Measurements from ENCODE around the gene BTBD18.

The BTBD18 gene

DNA sequence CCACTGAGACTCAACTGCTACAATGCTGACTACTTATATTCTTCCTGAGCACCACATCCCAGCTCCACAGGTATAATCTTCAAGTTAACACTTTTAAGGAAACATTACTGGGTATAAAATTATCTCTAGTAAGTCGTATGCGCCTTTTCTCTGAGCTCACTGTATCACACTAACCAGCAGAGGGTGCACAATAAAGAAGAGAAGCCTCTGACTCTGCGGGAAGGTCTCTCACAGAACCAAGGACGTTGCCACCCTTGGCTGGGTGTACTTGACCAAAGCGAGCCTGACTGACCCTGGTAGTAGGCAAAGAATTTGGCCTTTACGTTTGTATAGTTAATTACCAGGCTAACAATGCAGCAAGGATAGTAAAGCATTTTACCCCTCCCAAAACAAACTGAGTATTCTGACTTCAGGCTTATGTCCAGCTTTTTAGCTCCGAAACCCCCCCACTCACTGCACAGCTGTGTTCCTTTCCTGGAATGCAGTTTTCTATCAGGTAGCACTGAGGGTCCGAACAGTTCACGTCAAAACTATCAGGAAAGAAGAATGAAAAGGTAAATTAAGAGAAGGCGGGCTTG, at the start of gene BTBD18:
Gene BTBD18, minus strand, starts transcription at position 144 of the 578 bp plus-strand sequence. CDS start 631 bp downstream, outside the sequence.
- peak; percentile 16 for DNase-seq (ENCODE audit: low spot score)

- DNase-seq (ENCODE audit: low spot score), result no peak
Measured at GRCh38 chr11:57801183-57801485, 49.5 kb upstream of the BTBD18 start.

DNA sequence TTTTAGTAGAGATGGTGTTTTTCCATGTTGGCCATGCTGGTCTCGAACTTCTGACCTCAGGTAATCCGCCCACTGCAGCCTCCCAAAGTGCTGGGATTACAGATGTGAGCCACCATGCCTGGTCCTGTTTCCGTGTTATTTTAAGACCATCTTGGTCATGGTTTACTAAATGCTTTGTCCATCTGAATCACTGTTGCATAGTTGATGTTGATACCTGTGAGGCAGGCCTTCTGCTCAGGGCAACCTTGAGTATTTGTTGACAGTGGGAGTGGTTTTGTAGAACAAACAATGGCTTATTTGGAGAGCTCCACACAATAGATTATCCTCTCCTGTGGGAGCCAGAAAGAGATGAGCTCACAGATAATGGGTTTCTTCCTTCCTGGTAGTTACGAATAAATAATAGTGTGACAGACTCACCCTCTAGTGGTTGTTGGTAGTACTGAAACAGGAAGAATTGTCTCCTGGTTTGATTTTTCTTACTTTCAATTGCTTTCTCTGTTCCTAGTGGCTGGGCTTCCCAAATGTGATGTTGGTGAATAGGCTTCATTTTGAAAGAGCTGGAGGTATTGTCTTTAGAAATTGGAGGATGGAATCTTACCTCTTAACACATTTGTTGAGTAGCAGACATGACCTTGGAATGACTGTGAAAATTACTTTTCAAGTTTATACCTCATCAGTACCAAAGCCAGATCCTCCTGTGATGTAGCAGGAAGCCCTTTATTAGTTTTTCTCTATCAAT, 49.0 kb upstream of the BTBD18 start:
- peak; percentile 74 for DNase-seq (ENCODE audit: low spot score)

- no peak for DNase-seq (ENCODE audit: low spot score)
Measured at GRCh38 chr11:57798905-57799559, 47.4 kb upstream of the BTBD18 start.

- no peak for DNase-seq (ENCODE audit: low spot score)
Measured at GRCh38 chr11:57793351-57794115, 41.9 kb upstream of the BTBD18 start.

DNA sequence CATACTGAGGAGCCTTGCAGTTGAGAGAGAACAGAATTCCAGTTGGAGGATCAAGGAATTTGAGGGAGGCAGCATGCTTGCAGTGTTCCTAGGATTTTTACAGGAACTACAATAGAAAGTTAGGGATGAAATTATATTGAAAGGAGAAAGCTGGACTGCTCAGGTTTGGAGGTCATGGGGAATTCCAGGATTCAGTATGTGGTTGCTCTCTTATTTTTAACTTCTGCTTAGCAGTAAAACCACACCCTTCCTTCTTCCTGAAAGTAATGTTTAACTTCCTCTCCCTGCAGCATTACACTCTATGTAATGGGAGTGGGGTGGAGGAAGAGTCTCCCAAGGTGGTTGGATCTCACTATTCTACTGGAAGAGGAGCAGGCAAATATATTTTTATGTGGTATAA, 41.3 kb upstream of the BTBD18 start:
- peak; percentile 24 for DNase-seq (ENCODE audit: low spot score)

- peak; percentile 94 for DNase-seq (ENCODE audit: low spot score)
Measured at GRCh38 chr11:57792060-57792541, 40.5 kb upstream of the BTBD18 start.

GRCh38 chr11:57791321-57792059, 39.9 kb upstream of the BTBD18 start:
- DNase-seq (ENCODE audit: low spot score), result no peak

GRCh38 chr11:57788703-57789088, 37.1 kb upstream of the BTBD18 start:
- no peak for DNase-seq (ENCODE audit: low spot score)

GRCh38 chr11:57787920-57788702, 36.5 kb upstream of the BTBD18 start:
- no peak for DNase-seq (ENCODE audit: low spot score)

DNA sequence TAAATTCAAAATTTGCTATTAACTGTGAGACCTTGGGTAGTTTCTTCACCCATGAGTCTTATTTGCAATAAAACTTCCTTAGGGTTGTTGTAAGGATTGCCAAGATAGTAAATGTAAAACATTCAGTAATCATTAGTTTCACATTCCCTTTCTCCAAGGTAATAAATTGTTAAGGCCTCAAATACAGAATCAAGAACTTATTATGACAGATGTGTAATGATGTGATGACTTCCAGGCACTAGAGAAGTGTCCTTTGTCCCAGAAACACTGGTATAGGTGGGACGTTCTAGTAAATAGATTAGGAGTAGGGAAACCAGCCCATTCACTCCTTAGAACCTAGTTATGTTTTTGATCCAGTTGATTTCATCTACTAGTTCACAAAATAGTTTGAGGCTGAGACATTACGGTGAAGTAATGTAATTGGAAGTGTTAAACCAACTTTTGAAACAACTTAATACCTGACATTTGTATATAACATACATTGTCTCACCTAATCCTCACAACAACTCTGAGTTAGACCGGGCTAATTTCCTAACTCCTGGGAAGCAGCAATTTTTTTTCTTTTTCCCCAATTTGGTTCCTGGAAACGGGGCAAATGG, 35.5 kb upstream of the BTBD18 start:
- no peak for DNase-seq (ENCODE audit: low spot score)

GRCh38 chr11:57786436-57786835, 34.8 kb upstream of the BTBD18 start:
- no peak for DNase-seq (ENCODE audit: low spot score)

GRCh38 chr11:57785072-57785471, 33.5 kb upstream of the BTBD18 start:
- no peak for DNase-seq (ENCODE audit: low spot score)

DNA sequence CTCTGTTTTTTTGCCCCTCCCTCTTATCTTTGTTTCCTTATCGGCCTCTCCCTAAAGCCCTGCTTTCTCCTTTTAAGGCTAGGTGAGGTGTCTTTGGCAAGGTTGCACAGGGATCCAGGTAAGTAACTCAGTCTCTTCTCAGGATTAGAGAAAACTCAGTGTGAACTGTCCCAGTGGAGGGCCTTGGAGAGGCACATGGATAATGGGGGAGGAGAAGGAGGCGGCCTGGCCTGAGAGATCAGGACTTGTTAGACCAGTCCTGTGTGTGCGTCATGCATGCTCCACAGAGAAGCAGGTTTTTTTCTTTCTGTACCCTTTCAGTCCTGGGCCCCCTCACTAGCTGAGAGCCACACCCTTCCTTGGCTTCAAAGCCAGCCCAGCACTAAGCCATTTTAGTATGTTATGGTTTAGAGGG, 29.9 kb upstream of the BTBD18 start:
- DNase-seq (ENCODE audit: low spot score), result no peak

- no peak for DNase-seq (ENCODE audit: low spot score)
Measured at GRCh38 chr11:57779276-57779675, 27.7 kb upstream of the BTBD18 start.

DNA sequence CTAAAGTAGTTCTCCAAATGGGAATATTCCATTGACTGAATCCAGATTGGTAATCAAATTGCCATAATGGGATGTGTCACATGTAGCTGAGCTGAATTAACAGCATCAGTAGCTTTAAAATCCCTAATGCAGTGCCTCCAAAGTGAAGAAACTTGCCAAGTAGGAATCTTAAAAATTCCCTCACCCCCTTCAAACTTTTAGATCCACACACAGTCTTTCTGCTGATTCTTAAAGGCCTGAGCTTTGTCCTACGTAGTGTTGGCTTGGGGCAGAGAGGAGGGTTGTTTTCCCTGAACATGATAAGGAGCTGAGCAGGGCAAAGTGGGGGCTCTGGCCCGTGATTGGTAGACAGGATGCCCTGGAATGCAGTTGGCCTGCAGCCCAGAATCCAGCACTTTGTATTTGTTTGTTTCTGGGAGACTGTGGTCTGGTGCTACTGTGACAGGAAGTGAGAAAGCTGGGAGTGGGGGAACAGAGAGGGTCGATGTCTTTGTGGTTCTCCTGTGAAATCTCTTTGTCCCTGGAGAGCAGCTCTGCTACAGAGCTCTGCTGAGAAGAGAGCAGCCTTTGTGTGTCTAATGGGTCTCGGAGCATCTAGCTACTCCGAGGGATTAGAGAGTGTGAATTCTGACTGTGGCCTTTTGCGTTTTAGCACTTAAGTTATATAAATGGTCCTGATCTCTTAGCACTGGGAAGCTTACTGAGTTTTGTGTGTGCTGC, 26.9 kb upstream of the BTBD18 start:
- DNase-seq (ENCODE audit: low spot score), result no peak

DNA sequence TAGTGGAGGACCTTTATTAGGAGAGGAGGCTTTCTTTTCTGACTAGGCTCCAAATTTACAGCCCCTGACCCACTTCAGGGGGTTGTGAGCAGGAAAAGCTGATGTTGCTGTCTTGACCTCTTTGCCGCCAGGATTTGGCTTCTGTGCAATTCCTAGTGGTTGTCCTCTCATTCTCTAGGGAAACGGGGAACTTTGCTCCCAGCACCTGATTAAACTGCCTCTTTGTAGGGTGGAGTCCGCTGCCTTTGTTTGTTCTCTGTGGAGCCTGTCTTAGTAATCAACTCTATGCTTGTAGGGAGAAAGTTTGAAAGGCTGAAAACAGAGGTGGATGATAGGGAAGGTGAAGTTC, 26.3 kb upstream of the BTBD18 start:
- no peak for DNase-seq (ENCODE audit: low spot score)

DNA sequence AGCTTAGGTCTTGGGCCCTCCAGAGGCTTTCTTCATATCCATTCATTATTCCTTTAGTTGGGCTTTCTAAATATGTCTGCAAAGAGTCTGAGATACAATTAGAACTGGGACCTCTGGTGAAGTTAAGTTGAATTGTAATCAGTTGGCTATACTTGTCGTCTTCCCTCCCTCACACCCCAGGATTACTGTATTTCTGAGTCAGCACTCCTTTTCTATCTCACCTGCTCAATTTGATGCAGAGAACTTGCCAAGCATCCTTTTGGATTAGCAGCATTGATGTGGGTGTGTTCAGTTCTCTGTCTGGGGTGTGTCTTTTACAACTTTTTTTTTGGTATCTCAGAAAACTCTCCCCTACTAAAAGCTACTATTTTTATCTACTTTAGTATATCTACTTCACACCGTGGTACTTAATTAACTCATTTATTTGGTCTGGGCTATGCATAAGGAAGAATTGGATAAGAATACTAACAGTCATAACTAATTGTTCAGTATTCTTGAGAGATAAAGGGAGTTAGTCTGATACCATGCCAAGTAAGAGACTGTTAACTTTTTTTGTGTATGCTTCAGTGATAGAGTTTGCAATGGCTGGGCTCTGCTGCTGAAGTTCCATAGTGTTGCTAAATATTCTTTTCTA, 25.1 kb upstream of the BTBD18 start:
- DNase-seq (ENCODE audit: low spot score), result no peak

- DNase-seq (ENCODE audit: low spot score), result no peak
Measured at GRCh38 chr11:57776031-57776521, 24.5 kb upstream of the BTBD18 start.

Data from CD4-positive, alpha-beta T cell treated with Interleukin-2 at 100 ng/mL for 4 hours (primary cell).